ENCODE data around the gene CCNF.
"Not testable (repeated sequence)": the region's sequence is repeated elsewhere in the genome, so short reads cannot be mapped to it uniquely, and the experiment has no call there.

CCNF gene

DNA sequence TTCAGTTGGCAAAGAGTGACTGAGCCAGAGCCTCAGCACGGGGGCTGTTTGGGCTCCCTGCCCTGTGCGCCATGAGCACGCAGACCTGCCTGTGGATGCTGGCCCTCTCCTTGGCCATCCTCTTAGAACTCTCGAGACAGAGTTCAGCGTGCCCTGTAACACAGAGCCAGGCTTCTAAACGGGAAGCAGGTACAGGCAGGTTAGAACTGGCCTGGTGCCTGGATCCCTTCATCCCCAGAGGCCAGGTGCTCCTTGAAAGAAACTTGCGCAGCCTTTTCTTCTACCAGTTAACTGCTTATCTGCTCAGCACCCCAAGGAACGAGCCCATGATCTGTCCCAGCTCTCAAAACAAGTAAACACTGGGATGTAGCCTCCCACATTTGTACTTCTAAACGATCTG lies 6.9 kb downstream of the CCNF start:
- FAIRE-seq (no peak), DNase-seq (ENCODE audit: insufficient read length, low spot score) (no peak)
- TF ChIP-seq POLR2A (IDR thresholded peaks at IDR 0.05; ENCODE audit: low read depth, low read length), result no peak

DNA sequence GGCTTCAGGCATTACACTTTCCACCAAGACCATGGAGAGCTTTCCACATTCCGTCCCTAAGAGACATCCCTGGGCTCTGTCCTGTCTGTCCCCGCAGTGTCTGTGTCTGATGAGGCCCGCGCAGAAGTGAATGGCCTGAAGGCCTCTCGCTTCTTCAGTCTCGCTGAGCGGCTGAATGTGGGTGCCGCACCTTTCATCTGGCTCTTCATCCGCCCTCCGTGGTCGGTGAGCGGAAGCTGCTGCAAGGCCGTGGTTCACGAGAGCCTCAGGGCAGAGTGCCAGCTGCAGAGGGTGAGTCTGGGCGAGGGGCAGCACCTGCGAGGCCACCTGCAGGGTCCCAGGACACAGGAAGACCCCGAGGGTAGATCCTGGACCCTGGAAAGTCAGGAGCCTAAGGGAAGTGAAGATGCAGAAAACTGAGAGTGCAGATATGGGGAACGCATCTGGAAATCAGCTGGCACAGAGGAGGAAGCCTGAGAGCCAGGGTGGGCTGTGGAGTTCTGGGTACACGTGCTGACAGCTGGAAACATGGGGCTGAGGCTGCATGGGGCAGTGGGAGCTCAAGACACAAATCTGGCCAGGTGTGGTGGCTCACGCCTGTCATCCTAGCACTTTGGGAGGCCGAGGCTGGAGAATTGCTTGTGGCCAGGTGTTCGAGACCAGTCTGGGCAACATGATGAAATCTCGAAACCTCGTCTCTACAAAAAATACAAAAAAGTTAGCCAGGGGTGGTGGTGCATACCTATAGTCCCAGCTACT lies 8.0 kb downstream of the CCNF start:
- no peak for TF ChIP-seq POLR2A (IDR thresholded peaks at IDR 0.05; ENCODE audit: low read depth, low read length)
- DNase-seq (ENCODE audit: insufficient read length, low spot score), result no peak
- FAIRE-seq, result no peak

DNA sequence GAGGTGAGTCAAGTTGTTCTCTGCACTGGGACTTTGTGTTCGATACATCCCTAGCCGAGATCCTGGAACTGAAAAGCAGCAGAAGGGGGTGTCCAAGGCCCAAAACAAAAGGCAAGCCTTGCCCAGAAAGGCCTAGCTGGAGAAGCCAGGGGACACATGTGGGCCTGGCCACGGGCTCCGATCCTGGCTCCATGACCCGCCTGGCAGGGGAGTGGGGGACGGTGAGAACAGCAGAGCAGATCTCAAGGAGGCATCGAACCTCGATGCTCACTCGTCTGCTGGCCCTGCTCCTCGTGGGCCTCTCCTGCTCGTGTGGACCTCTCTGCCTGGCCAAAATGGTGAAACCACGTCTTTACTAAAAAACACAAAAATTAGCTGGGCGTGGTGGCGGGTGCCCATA lies 8.9 kb downstream of the CCNF start:
- FAIRE-seq, result no peak
- DNase-seq (ENCODE audit: insufficient read length, low spot score), result no peak
- TF ChIP-seq POLR2A (IDR thresholded peaks at IDR 0.05; ENCODE audit: low read depth, low read length), result no peak

DNA sequence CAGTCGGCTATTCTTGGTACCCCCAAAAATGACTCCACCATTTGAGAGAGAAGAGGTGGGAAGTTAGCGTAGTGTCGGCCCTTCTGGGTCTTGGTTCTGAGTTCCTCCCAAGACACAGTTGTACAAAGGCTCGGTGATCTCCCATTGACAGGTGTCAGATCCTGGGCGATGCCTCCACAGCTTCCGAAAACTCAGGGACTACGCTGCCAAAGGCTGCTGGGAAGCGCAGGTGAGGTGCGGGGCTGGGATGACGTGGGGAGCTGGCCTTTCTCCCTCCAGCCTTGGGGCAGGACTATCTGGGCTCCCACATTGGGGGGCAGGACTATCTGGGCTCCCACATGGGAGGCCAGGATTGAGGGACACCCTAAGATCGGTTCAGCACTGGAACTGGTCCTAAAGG lies 10.4 kb downstream of the CCNF start:
- FAIRE-seq (no peak), DNase-seq (ENCODE audit: insufficient read length, low spot score) (no peak)
- TF ChIP-seq POLR2A (IDR thresholded peaks at IDR 0.05; ENCODE audit: low read depth, low read length), result no peak

DNA sequence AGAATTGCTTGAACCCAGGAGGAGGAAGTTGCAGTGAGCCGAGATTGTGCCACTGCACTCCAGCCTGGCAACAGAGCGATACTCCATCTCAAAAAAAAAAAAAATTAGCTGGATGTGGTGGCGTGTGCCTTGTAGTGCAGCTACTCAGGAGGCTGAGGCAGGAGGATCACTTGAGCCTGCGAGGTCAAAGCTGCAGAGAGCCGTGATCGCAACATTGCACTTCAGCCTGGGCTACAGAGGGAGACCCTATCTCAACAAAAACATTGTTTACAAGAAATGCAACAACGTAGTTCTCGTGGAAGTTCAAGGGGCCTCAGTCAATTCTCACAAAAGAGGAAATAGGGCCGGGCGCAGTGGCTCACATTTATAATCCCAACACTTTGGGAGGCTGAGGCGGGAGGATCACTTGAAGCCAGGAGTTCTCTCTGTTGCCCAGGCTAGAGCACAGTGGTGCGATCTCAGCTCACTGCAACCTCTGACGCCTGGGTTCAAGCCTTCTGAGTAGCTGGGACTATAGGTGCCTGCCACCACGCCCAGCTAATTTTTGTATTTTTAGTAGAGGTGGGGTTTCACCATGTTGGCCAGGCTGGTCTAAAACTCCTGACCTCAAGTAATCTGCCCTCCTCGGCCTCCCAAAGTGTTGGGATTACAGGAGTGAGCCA lies 12.0 kb downstream of the CCNF start:
- FAIRE-seq; DNase-seq (ENCODE audit: insufficient read length, low spot score): not testable (repeated sequence)

DNA sequence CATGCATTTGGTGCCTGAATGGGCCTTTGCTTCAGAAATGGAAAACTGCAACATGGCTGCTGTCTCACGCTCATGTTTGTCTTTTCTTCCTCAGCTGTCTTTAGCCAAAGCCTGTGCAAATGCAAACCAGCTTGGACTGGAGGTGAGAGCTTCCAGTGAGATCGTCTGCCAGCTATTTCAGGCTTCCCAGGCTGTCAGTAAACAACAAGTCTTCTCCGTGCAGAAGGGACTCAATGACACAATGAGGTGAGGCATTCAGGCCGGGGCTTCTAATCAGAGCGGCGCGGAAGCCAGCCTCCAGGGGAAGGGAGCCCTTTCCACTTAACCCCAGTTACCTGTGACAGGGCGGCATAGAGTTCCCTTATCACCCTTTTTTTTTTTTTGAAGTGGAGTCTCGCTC lies 14.3 kb downstream of the CCNF start:
- DNase-seq (ENCODE audit: insufficient read length, low spot score) (no peak), FAIRE-seq (no peak)
- no peak for TF ChIP-seq POLR2A (IDR thresholded peaks at IDR 0.05; ENCODE audit: low read depth, low read length)

DNA sequence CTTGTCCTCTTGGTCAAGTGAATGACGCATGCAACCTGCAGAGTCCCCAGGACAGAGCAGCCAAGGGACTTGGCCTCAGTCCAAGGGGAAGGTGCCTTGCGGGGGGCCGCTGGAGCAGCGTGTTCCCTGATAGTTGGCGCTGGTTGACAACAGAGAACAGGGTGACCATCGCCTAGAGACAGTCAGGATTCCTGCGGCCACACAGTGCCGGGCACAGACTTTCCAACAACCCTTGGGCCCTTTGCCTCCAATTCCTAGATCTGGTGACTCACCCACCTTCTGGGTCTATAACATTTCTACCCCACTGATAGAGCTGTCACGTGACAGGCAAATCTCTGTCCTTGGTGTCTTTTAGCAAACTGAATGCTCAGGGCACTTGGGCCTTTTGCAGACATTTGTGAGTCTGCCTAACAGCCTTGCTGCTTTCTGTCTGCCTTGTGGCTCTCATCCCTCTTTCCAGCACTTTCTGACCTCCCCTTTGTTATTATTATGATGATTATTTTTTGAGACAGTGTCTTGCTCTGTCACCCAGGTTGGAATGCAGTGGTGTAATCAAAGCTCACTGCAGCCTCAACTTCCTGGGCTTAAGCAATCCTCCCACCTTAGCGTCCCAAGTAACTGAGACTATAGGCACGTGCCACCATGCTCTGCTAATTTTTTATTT lies 18.8 kb downstream of the CCNF start:
- FAIRE-seq, result no peak
- no peak for TF ChIP-seq POLR2A (IDR thresholded peaks at IDR 0.05; ENCODE audit: low read depth, low read length)
- DNase-seq (ENCODE audit: insufficient read length, low spot score), result no peak

DNA sequence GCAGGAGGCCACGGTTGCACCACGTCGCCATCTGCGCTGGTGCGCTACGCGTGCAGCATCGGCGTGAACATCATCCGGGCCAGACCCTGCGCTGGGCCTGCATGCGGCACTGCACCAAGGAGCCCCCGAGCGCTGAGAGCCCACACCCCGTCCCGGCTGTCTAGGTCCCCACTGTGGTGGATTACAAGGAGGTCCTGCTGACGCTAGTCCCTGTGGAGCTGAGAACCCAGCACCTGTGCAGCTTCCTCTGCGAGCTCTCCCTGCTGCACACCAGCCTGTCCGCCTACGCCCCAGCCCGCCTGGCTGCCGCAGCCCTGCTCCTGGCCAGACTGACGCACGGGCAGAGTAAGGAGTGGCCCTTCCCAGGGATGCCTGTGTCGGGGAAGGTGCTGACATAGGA lies 19.9 kb downstream of the CCNF start:
- FAIRE-seq (no peak), DNase-seq (ENCODE audit: insufficient read length, low spot score) (no peak)
- TF ChIP-seq POLR2A (IDR thresholded peaks at IDR 0.05; ENCODE audit: low read depth, low read length), result no peak

DNA sequence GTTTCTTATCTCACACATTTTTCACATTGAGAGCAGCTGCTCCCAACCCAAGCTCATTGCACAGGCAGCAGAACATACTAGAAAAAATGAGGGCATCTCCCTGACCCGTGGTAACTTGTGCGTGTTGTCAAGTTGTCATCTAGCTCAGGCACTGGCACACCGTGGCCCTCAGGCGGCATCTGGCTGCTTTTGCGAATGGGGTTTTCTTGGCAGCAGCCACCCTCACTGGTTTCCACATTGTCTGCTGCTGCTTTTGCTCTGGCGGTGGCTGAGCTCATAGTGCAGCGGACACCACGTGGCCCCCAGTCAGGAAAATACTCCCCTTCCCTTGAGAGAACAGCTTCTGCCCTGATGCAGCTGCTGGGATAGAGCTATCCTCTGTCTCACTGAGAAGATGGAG lies 21.3 kb downstream of the CCNF start:
- no peak for TF ChIP-seq POLR2A (IDR thresholded peaks at IDR 0.05; ENCODE audit: low read depth, low read length)
- no peak for FAIRE-seq
- DNase-seq (ENCODE audit: insufficient read length, low spot score), result no peak

DNA sequence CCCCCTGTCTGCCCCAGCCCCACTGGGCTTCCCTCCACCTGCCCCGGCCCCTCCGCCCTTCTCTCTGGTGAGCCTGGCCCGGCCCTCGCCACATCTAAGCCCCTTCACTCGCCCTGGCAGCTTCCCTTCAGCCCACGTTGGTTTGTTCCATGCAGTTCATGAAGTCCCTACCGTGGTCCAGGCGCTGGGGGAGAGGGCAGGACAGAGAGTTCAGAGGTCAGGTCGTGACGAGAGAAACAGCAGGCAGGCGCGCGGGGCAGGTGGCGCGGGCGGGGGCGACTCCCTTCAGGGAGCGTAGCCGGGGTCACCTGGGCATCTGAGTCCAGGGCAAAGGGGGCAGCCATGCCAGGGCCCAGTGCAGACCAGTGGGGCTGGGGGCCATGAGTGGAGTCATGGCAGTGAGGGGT lies 21.7 kb downstream of the CCNF start:
- TF ChIP-seq POLR2A (IDR thresholded peaks at IDR 0.05; ENCODE audit: low read depth, low read length), result no peak
- DNase-seq (ENCODE audit: insufficient read length, low spot score) (no peak), FAIRE-seq (no peak)

DNA sequence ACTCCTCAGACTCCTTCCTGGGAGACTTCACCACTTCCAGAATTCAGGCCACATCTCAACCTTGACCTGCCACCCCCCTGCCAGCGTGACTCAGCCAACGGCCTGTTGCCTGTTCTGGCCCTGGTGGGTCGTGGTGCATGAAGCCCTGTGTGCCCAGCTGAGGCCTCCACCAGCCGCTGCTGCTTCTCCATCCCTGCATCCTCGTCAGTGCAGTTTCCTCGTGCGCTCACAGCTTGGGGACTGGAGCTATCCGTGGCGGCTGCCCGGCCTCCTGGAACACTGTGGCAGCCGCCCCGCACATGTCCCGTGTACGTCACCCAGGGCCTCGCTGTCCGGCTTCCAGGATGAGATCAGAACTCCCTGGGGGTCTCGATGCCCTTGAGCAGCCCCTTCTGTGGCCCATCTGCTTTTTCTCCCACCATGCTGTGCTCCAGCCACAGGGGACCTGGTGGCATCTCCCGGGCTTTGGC lies 22.6 kb downstream of the CCNF start:
- TF ChIP-seq POLR2A (IDR thresholded peaks at IDR 0.05; ENCODE audit: low read depth, low read length), result no peak
- FAIRE-seq (no peak), DNase-seq (ENCODE audit: insufficient read length, low spot score) (no peak)

DNA sequence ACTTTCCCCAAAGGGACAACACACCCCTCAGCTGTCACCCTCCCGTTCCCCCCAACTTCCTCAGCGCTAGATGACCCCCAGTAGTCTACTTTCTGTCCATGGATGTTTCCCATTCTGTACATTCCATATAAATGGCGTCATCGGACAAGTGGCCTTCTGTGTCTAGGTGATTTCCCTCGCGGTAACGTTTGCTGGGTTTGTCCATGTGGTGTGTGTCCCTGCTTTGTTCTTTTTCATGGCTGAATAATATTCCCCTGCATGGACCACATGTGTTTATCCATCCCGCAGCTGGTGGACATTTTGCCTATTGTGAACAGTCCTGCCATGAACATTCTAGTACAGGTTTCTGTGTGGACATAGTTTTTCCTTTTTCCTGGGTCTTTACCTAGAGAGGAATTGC lies 23.4 kb downstream of the CCNF start:
- DNase-seq (ENCODE audit: insufficient read length, low spot score) (no peak), FAIRE-seq (no peak)
- TF ChIP-seq POLR2A (IDR thresholded peaks at IDR 0.05; ENCODE audit: low read depth, low read length), result no peak

DNA sequence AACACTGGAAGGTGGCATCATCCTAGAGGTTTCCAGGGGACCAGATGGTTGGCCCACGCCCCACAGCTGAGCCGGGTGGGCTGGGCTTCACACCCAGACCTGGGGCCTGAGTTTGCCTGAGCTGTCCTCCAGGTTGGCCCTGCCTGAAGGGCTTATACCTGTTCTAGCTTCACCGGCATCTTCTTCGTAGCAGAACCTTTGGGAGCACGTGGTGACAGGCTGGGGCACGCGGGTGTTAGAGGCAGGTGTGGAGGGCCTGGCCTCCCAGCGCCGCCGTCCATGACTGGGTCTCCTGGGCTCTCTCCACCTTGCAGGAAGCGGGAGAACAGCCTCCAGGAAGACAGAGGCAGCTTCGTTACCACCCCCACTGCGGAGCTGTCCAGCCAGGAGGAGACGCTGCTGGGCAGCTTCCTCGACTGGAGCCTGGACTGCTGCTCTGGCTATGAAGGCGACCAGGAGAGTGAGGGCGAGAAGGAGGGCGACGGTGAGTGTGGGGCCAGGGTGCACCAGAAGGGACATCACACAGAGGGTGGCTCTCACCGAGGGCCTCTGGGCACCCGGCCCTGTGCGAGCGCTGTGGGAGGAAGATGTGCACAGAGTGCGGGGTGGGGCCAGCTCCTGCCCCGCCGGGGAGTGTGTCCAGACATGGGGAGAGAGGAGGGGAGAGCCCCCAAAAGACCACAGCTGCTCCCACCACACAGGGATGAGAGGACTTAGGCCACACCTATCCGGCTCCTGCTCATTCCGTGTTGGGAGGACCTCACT lies 26.0 kb downstream of the CCNF start:
- FAIRE-seq (no peak), DNase-seq (ENCODE audit: insufficient read length, low spot score) (no peak)
- TF ChIP-seq POLR2A (IDR thresholded peaks at IDR 0.05; ENCODE audit: low read depth, low read length), result no peak

DNA sequence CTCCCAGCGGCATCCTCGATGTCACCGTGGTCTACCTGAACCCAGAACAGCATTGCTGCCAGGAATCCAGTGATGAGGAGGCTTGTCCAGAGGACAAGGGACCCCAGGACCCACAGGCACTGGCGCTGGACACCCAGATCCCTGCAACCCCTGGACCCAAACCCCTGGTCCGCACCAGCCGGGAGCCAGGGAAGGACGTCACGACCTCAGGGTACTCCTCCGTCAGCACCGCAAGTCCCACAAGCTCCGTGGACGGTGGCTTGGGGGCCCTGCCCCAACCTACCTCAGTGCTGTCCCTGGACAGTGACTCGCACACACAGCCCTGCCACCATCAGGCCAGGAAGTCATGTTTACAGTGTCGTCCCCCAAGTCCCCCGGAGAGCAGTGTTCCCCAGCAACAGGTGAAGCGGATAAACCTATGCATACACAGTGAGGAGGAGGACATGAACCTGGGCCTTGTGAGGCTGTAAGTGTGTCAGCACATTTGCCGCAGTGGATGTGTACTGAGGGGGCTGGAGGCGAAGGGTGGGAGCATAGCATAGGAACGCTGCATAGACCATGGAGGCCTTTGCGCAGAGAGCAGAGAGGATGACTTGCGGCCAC lies 27.4 kb downstream of the CCNF start:
- no peak for TF ChIP-seq POLR2A (IDR thresholded peaks at IDR 0.05; ENCODE audit: low read depth, low read length)
- FAIRE-seq (no peak), DNase-seq (ENCODE audit: insufficient read length, low spot score) (no peak)
